Immature natural killer cell (primary cell): ENCODE measurements around the gene PRPF39. TPM values are rescaled to one million over a fixed set of nuclear protein-coding genes. Genes with fewer than 3 reads are reported as not detected.
A peak's percentile ranks its signal among the peaks of the same experiment; 100 is the strongest.
"Not testable (repeated sequence)": the region's sequence is repeated elsewhere in the genome, so short reads cannot be mapped to it uniquely, and the experiment has no call there.

Source experiments
- DNase-seq, 3 donors: peaks; one replicate each; pipeline ENCODE4 v3.0.0; 2022; ENCODE audit warnings: mixed read lengths in 1 of 3
- H3K27ac Mint-ChIP-seq, 6 donors: one replicate each; pipeline ENCODE4 v1.8.0; 2020; ENCODE audit warnings: mixed read lengths in 6 of 6, mild to moderate bottlenecking in 5 of 6, inconsistent platforms in 4 of 6, moderate library complexity in 3 of 6
- H3K27me3 Mint-ChIP-seq, 3 donors: one replicate each; pipeline ENCODE4 v1.8.0; 2020 to 2021; ENCODE audit warnings: low read depth in 3 of 3, mild to moderate bottlenecking in 3 of 3, mixed read lengths in 3 of 3, moderate library complexity in 3 of 3, inconsistent platforms in 1 of 3
- H3K36me3 Mint-ChIP-seq, 3 donors: one replicate each; pipeline ENCODE4 v1.8.0; 2020; ENCODE audit warnings: mixed read lengths in 3 of 3, inconsistent platforms in 2 of 3, mild to moderate bottlenecking in 2 of 3
- H3K4me1 Mint-ChIP-seq, 2 donors: one replicate each; pipeline ENCODE4 v1.8.0; 2020; ENCODE audit warnings: inconsistent platforms in 2 of 2, mild to moderate bottlenecking in 2 of 2, mixed read lengths in 2 of 2, moderate library complexity in 1 of 2
- H3K4me3 Mint-ChIP-seq, 5 donors: one replicate each; pipeline ENCODE4 v1.8.0; 2020; ENCODE audit warnings: mild to moderate bottlenecking in 5 of 5, mixed read lengths in 5 of 5, inconsistent platforms in 3 of 5, moderate library complexity in 3 of 5
- H3K9me3 Mint-ChIP-seq, 6 donors: one replicate each; pipeline ENCODE4 v1.8.0; 2020; ENCODE audit warnings: mild to moderate bottlenecking in 6 of 6, mixed read lengths in 6 of 6, inconsistent platforms in 4 of 6, moderate library complexity in 3 of 6
- polyA plus RNA-seq, 3 donors: library from polyadenylated mRNA; unstranded; fragments of 300-500 nt; fragmentation: Illumina TruSeq; gene quantifications; one replicate each; pipeline ENCODE4 v1.2.3, GENCODE V29; 2021

Gene PRPF39
- polyA plus RNA-seq, 3 donors from 2014 or later = 6.4 to 12.5 (median 12.1) TPM

GRCh38 chr14:45065956-45066355 lies 18.0 kb upstream of the PRPF39 start:
- peaks cover 0 to 13% (median 7%) of the 10 kb centered on the region in 3 donors for H3K36me3 Mint-ChIP-seq
- DNase-seq = no peak
- H3K27ac Mint-ChIP-seq = no peak overlapping the region
- no peak overlapping the region for H3K4me3 Mint-ChIP-seq
- no peaks in the 10 kb centered on the region for H3K27me3 Mint-ChIP-seq
- H3K9me3 Mint-ChIP-seq = no peaks in the 10 kb centered on the region
- H3K4me1 Mint-ChIP-seq = no peaks in the 10 kb centered on the region

DNA sequence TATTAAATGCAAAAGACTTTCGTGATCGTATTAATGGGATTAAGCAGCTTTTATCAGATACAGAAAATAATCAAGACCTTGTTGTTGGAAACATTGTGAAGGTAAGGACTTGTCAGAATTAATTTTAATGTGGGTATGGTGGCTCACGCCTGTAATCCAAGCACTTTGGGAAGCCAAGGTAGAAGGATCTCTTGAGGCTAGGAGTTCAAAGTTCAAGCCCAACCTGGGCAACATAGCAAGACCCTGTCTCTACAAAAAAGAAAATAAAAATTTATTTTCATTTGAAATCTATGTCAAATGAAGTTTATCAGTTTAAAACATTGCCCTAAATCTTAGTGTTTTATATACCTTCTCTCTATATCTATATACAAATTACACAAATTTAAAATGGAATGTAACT lies 17.2 kb upstream of the PRPF39 start:
- Mint-ChIP-seq H3K36me3 (peaks cover 0 to 13% (median 7%) of the 10 kb centered on the region in 3 donors), H3K27me3 (no peaks in the 10 kb centered on the region), H3K9me3 (no peaks in the 10 kb centered on the region), H3K4me1 (no peaks in the 10 kb centered on the region), H3K27ac (no peak overlapping the region), H3K4me3 (no peak overlapping the region)
- no peak for DNase-seq

DNA sequence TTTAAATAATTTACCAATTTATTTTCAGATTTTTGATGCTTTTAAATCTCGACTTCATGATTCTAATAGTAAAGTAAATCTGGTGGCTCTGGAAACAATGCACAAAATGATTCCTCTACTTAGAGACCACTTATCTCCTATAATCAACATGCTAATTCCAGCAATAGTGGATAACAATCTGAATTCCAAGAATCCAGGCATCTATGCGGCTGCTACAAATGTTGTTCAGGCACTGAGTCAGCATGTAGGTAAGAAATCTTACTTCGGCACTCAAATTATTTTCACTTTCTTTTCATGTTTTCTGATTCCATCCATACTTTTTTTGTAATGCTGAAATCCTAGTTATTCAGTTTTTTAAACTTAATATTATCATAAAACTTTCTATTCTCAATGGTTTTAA lies 15.5 kb upstream of the PRPF39 start:
- H3K9me3 Mint-ChIP-seq = no peaks in the 10 kb centered on the region
- no peak overlapping the region for H3K27ac Mint-ChIP-seq
- H3K27me3 Mint-ChIP-seq = no peaks in the 10 kb centered on the region
- H3K4me3 Mint-ChIP-seq = no peak overlapping the region
- H3K36me3 Mint-ChIP-seq = peaks cover 0 to 9% (median 7%) of the 10 kb centered on the region in 3 donors
- H3K4me1 Mint-ChIP-seq = no peaks in the 10 kb centered on the region
- no peak for DNase-seq

GRCh38 chr14:45070215-45070614 lies 13.7 kb upstream of the PRPF39 start:
- Mint-ChIP-seq H3K4me3 (no peak overlapping the region), H3K27me3 (no peaks in the 10 kb centered on the region), H3K4me1 (no peaks in the 10 kb centered on the region), H3K36me3 (peaks cover 0 to 3% (median 0%) of the 10 kb centered on the region in 3 donors), H3K9me3 (no peaks in the 10 kb centered on the region), H3K27ac (no peak overlapping the region)
- DNase-seq = no peak

DNA sequence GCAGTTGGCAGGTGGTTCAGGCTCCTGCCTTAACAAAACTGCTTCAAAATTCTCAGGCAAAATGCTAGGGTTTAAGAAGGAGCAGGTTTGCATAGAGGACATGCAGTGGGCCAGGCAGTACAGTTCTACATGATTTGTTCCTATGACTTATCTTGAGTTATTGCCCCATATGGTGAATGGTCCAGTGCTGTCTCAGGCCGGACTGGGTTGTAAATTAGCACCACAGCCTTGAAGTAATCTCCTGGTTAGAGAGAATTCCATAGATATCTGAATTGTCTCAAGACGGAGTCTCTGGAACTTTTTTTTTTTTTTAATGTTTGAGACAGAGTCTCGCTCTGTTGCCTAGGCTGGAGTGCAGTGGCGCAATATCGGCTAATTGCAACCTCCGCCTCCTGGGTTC lies 11.8 kb upstream of the PRPF39 start:
- H3K27me3 Mint-ChIP-seq = no peaks in the 10 kb centered on the region
- H3K36me3 Mint-ChIP-seq = peaks cover 0 to 4% (median 3%) of the 10 kb centered on the region in 3 donors
- H3K27ac Mint-ChIP-seq = no peak overlapping the region
- DNase-seq = no peak
- H3K9me3 Mint-ChIP-seq = no peaks in the 10 kb centered on the region
- no peak overlapping the region for H3K4me3 Mint-ChIP-seq
- H3K4me1 Mint-ChIP-seq = no peaks in the 10 kb centered on the region

DNA sequence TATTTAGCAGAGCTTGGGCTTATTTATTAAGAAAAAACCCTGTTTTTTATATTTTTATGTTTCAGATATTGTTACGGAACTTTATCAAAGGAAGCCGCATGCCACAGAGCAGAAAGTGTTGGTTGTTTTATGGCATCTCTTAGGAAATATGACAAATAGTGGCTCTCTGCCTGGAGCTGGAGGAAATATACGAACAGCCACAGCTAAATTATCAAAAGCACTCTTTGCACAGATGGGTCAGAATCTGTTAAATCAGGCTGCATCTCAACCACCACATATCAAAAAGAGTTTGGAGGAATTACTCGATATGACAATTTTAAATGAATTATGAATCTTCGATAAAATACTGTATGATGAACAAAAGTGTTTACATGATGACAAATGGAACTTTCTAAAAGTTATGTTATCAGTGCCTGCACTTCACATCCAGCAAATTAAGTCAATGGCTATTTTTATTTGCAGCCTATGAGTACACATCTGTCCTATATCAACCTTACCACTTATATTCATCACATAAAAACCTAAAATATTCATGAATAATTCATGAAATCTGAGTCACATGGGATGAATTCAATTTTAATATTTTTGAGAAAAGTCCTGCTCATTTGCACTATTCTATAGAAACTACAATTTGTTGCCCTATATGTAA lies 10.6 kb upstream of the PRPF39 start:
- H3K27me3 Mint-ChIP-seq = no peaks in the 10 kb centered on the region
- H3K9me3 Mint-ChIP-seq = no peaks in the 10 kb centered on the region
- no peaks in the 10 kb centered on the region for H3K4me1 Mint-ChIP-seq
- DNase-seq = no peak
- no peak overlapping the region for H3K27ac Mint-ChIP-seq
- no peak overlapping the region for H3K4me3 Mint-ChIP-seq
- peaks cover 0 to 4% (median 3%) of the 10 kb centered on the region in 3 donors for H3K36me3 Mint-ChIP-seq

DNA sequence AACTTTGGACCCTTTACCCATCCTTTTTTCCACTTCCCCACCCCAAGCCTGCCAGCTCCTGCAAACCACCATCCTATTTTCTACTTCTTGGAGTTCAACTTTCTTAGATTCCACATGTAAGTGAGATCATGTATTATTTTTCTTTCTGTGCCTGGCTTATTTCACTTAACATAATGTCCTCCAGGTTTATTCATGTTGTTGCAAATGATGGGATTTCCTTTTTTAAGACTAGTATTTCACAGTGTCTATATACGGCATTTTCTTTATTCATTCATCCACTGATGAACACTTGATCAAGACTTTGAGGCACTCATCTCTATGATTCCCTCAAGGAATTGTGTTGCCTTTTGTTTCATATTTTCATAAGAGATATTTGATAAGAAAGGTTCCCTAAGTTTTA lies 5.6 kb upstream of the PRPF39 start:
- peaks cover 0 to 4% (median 0%) of the 10 kb centered on the region in 3 donors for H3K36me3 Mint-ChIP-seq
- H3K4me1 Mint-ChIP-seq = peaks cover 3 to 4% of the 10 kb centered on the region in 2 donors
- peak overlapping the region in 1 of 6 donors; percentile 56 for H3K27ac Mint-ChIP-seq
- DNase-seq = no peak
- H3K9me3 Mint-ChIP-seq = no peaks in the 10 kb centered on the region
- H3K4me3 Mint-ChIP-seq = no peak overlapping the region
- peaks cover 0 to 3% (median 2%) of the 10 kb centered on the region in 3 donors for H3K27me3 Mint-ChIP-seq

- not testable (repeated sequence) for H3K36me3 Mint-ChIP-seq, H3K4me3 Mint-ChIP-seq, DNase-seq, H3K9me3 Mint-ChIP-seq, H3K27ac Mint-ChIP-seq
- peaks cover 2 to 12% (median 9%) of the 10 kb centered on the region in 3 donors for H3K27me3 Mint-ChIP-seq
- peaks cover 23 to 25% of the 10 kb centered on the region in 2 donors for H3K4me1 Mint-ChIP-seq
Observed at GRCh38 chr14:45080416-45080968, 3.4 kb upstream of the PRPF39 start.

- H3K4me1 Mint-ChIP-seq = peaks cover 27 to 31% of the 10 kb centered on the region in 2 donors
- peaks cover 2 to 12% (median 9%) of the 10 kb centered on the region in 3 donors for H3K27me3 Mint-ChIP-seq
- DNase-seq, H3K9me3 Mint-ChIP-seq, H3K36me3 Mint-ChIP-seq, H3K27ac Mint-ChIP-seq, H3K4me3 Mint-ChIP-seq: not testable (repeated sequence)
Observed at GRCh38 chr14:45081096-45081495, 2.8 kb upstream of the PRPF39 start.

GRCh38 chr14:45082420-45082819 lies 1.5 kb upstream of the PRPF39 start:
- peak overlapping the region in 3 of 6 donors; percentile 8 to 69 (median 29) for H3K27ac Mint-ChIP-seq
- H3K27me3 Mint-ChIP-seq = peaks cover 2 to 12% (median 9%) of the 10 kb centered on the region in 3 donors
- DNase-seq = no peak
- peaks cover 36 to 45% of the 10 kb centered on the region in 2 donors for H3K4me1 Mint-ChIP-seq
- H3K9me3 Mint-ChIP-seq = no peaks in the 10 kb centered on the region
- peak overlapping the region; percentile 0 to 95 (median 24) for H3K4me3 Mint-ChIP-seq
- H3K36me3 Mint-ChIP-seq = peaks cover 0 to 4% (median 0%) of the 10 kb centered on the region in 3 donors

DNA sequence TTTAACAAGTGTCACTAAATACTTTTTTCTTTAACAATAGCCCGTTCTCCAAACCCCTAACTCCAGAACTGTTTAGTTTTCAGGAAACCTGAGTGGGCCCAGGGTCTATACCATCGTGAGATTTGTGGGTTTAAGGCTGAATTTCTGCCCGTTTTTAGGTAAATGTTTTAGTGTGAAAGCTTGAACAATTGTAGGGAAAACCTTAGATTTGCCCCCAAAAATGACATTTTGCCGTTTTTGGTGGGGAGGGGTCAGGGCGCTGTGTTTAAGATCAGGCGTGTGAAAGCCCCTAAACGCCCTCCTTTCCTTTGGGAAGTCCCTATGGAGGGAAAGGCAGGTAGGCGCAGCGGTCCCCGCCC lies 320 bp upstream of the PRPF39 start:
- Mint-ChIP-seq H3K9me3 (no peaks in the 10 kb centered on the region), H3K4me1 (peaks cover 43 to 55% of the 10 kb centered on the region in 2 donors), H3K4me3 (peak overlapping the region; percentile 93 to 95 (median 94)), H3K27ac (peak overlapping the region in 5 of 6 donors; percentile 83 to 91 (median 83)), H3K27me3 (peaks cover 2 to 12% (median 9%) of the 10 kb centered on the region in 3 donors), H3K36me3 (peaks cover 0 to 4% (median 0%) of the 10 kb centered on the region in 3 donors)
- DNase-seq = no peak

DNA sequence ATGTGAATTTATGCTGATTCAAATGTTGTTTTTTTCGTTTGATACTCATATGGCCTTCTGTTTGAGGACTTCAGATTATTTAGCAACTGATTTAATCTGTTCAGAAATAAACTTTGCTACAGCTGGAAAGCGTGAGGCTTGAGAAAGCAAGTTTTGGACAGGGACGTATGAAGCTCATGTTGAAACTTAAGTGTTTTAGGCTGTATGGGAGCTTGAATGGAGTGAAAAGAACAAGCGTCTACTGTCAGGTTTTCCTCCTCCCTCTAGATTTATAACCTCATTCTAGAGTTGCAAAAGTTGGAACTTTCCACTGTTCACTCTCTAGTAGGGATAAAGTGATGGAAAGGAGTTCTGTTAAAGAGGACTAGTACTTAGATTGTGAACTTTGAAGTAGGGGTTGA lies 1.0 kb downstream of the PRPF39 start:
- H3K27ac Mint-ChIP-seq = peak overlapping the region; percentile 83 to 94 (median 91)

GRCh38 chr14:45089813-45090212 lies 5.9 kb downstream of the PRPF39 start:
- H3K27me3 Mint-ChIP-seq = no peaks in the 10 kb centered on the region
- H3K27ac Mint-ChIP-seq = peak overlapping the region in 2 of 6 donors; percentile 39 to 53
- H3K9me3 Mint-ChIP-seq = no peaks in the 10 kb centered on the region
- peaks cover 48 to 80% of the 10 kb centered on the region in 2 donors for H3K4me1 Mint-ChIP-seq
- H3K4me3 Mint-ChIP-seq = no peak overlapping the region
- peaks cover 0 to 4% (median under 1%) of the 10 kb centered on the region in 3 donors for H3K36me3 Mint-ChIP-seq
- DNase-seq = no peak

More for the DNA sequence above, 1.0 kb downstream of the PRPF39 start:
- Mint-ChIP-seq H3K4me3 (peak overlapping the region; percentile 93 to 95 (median 94)), H3K9me3 (no peaks in the 10 kb centered on the region), H3K4me1 (peaks cover 50 to 69% of the 10 kb centered on the region in 2 donors), H3K36me3 (peaks cover 0 to 4% (median 0%) of the 10 kb centered on the region in 3 donors), H3K27me3 (peaks cover 2 to 12% (median 9%) of the 10 kb centered on the region in 3 donors)
- DNase-seq = no peak

DNA sequence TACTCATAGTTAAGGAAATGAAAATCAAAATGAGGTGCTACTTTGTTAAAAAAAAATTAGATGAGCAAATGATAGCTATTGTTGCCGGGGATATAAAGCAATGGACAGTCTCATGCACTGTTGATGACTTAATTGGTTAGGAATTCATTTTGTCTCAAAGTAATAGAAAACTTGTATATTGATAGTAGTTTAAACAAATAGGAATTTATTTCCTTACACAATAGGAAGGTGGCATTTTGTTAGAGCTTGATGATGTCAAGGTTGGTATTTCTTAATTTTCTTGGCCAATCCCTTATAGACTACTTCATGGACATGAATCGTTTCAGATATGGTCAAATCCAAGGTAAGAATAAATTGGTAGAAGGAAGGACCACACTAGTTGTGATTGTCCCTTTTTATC lies 7.8 kb downstream of the PRPF39 start:
- H3K36me3 Mint-ChIP-seq = peaks cover 5 to 17% (median 9%) of the 10 kb centered on the region in 3 donors
- H3K27me3 Mint-ChIP-seq = peaks cover 0 to 4% (median 0%) of the 10 kb centered on the region in 3 donors
- no peak for DNase-seq
- H3K27ac Mint-ChIP-seq = peak overlapping the region in 1 of 6 donors; percentile 45
- no peak overlapping the region for H3K4me3 Mint-ChIP-seq
- H3K4me1 Mint-ChIP-seq = peaks cover 33 to 64% of the 10 kb centered on the region in 2 donors
- H3K9me3 Mint-ChIP-seq = no peaks in the 10 kb centered on the region
